Fibroblast of villous mesenchyme (primary cell): ENCODE measurements around the gene ZNHIT6. TPM values are rescaled to one million over a fixed set of nuclear protein-coding genes. Genes with fewer than 3 reads are reported as not detected.

ENCODE experiments used
- DNase-seq: peaks from one replicate; pipeline ENCODE4 v3.0.0-alpha.2; 2010; ENCODE audit warnings: low read depth
- H3K4me3 ChIP-seq: 2 replicates; pipeline ENCODE4 v1.5.1; 2011; ENCODE audit warnings: low read depth, mild to moderate bottlenecking, low read length
- total RNA-seq: library from RNA; depleted of rRNA; stranded (reverse); fragments of >200 nt; gene quantifications from 2 replicates; pipeline ENCODE4 v1.2.3, GENCODE V29; 2012
- TF ChIP-seq, protein P1 (sequence below): IDR thresholded peaks from 2 replicates; pipeline ENCODE4 v1.5.1; 2012; ENCODE audit warnings: low read depth, mild to moderate bottlenecking, low read length; ENCODE audit not compliant: insufficient read depth

The ZNHIT6 gene
- total RNA-seq, 1 donor, result 17.3 TPM

DNA sequence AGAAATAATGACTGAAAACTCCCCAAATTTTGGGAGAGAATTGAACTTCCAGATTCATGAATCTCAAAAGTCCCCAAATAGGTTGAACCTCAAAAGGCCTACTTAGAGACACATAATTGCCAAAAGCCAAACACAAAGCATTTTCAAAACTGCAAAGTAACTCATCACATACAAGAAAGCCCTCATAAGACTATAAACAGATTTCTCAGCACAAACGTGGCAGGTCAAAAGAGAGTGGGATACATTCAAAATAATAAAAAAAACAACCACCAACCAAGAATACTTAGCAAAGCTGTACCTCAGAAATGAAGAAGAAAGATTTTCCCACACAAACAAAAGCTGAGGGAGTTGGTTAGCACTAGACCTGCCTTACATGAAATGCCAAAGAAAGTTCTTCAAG, 69.8 kb downstream of the ZNHIT6 start:
- no peak for DNase-seq
- no peak overlapping the region for H3K4me3 ChIP-seq
- TF ChIP-seq, protein P1, sequence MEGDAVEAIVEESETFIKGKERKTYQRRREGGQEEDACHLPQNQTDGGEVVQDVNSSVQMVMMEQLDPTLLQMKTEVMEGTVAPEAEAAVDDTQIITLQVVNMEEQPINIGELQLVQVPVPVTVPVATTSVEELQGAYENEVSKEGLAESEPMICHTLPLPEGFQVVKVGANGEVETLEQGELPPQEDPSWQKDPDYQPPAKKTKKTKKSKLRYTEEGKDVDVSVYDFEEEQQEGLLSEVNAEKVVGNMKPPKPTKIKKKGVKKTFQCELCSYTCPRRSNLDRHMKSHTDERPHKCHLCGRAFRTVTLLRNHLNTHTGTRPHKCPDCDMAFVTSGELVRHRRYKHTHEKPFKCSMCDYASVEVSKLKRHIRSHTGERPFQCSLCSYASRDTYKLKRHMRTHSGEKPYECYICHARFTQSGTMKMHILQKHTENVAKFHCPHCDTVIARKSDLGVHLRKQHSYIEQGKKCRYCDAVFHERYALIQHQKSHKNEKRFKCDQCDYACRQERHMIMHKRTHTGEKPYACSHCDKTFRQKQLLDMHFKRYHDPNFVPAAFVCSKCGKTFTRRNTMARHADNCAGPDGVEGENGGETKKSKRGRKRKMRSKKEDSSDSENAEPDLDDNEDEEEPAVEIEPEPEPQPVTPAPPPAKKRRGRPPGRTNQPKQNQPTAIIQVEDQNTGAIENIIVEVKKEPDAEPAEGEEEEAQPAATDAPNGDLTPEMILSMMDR, result no peak

DNA sequence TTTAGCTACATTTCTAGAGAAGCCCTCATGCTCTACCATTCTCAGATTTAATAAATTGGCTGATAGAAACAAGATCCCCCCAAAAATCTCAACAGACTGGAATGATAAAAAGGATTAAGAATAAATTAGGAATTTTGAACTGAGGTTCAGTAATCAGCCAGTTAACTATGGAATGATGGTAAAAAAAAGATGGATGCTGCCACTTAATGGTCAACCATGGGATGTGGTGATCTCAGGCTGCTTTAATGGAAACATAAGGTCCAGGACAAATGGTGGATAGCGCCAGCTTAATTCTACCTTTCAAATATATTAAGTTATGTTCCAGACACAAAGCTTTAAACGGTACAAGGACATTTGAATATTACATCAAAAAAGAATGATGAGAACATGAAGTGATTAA, 77.7 kb downstream of the ZNHIT6 start:
- TF ChIP-seq, protein P1, result no peak
- DNase-seq, result no peak
- H3K4me3 ChIP-seq, result no peak overlapping the region

DNA sequence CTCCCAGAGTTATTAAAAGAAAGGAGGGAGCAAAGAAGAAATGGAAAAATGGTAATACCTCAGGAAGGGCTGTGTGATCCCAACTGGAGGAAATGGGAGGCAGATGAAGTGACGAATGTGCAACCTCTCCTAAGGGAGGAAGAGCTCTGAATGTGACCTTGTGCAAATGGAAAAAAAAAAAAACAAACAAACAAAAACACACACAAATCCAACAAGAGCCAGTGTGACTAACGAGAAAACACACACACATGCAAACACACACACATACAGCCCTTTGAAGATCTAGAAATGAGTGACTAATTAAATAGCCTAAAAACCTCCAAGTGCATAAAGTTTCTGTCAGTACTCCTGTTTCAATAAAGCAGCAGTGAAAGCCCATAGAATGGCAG, 78.7 kb downstream of the ZNHIT6 start:
- DNase-seq, result no peak

DNA sequence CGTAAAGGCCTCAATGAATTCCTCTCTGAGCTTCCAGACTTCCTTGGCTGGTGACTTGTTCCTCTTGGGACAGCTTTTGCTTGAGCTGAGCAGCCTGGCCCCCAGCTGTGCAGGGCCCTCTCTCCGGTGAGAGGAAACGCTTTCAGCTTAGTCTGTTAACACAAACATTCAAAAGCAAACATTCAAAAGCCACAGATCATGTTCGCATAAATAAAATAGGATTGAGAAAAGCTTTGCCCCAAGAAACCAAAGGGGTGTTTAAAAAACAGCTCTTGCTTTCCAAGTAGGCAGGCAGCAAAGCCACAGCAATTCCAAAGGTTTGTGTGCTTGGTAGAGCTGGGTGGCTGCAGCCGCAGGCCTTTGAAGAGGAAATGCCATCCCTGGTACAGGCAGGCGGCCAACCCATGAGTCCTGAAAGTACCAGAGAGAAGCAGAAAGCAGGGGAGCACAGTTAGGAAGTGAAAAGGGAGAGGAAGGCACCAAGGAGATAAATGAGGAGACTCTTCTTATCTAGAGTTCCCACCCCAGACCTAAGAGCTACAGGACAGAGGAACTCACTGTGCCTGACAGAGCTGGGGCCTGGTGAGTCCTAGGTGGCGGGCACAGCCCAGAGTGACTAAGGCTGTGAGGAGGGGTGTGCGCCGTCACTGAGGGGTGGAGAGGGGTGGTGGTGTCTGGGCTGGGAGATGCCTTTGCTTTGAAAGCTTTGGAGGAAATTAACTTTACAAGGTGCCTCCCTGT, 79.3 kb downstream of the ZNHIT6 start:
- peak; percentile 92 for DNase-seq
- TF ChIP-seq, protein P1, result no peak
- peak overlapping the region; percentile 17 for H3K4me3 ChIP-seq

More for the DNA sequence above, 78.7 kb downstream of the ZNHIT6 start:
- peak overlapping the region; percentile 17 for H3K4me3 ChIP-seq
- TF ChIP-seq, protein P1, result no peak

DNA sequence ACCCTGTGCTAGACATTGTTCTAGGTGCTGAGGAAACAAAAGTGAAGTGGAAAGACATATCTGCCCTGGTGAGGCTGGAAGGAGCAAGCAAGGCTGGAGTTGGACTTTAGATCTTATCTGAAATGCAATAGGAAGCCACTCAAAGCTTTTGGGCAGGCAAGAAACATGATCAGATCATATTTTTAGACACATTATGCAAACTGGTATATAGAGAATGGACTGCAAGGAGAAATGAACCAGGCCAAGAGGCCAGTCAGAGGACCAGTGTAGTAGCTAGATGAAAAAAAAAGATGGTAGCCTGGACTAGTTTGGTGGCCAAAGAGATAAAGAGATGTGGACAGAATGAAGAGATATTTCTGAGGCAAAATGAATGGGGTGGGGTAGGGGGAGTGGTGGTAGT, 81.4 kb downstream of the ZNHIT6 start:
- no peak for DNase-seq
- TF ChIP-seq, protein P1, result no peak
- H3K4me3 ChIP-seq, result no peak overlapping the region

DNA sequence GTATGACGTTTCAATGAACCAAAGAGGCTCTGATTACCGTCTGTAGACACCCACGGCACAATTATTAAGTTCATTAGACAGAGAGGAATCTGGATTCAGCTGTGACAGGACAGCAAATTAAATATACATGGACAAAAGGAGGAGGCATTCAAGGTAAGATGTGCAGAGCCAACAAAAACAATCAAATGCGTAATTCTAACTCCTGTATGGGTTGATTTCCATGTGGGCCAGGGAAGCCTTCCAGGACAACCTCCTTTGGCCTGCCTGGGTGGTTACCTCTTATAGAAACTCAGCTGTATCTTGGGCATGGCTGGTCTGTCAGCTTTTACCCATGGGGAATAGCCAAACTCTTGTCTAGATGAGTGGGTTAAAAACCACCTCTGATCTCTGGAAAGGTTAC, 83.9 kb downstream of the ZNHIT6 start:
- DNase-seq, result no peak
- TF ChIP-seq, protein P1, result no peak
- H3K4me3 ChIP-seq, result no peak overlapping the region

DNA sequence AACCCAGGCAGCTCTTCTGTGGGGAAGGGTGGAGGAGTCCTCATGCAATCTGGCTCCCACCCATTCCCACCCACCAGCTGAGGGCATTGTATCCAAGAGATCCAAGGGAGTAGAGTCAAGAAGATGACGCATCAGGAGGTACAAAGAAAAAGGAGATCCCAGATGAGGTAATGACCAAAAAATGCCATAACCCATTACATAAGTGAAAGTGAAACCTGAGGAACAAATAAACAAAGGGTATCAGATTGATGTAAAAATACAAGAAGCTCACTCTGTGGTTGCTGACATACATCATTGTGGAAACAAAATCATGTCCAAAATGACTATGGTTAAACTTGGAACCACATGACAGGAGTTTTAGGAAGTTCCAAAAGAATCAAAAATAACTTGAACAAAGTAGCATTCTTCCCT, 85.2 kb downstream of the ZNHIT6 start:
- TF ChIP-seq, protein P1, result no peak
- DNase-seq, result peak; percentile 76
- H3K4me3 ChIP-seq, result no peak overlapping the region
